C4-2B (cell line): Measurements from ENCODE around the gene SFMBT2.

Experiments
- CTCF ChIP-seq: fragments of 450-650 bp; conservative IDR thresholded peaks from 2 replicates; pipeline ENCODE4 v1.5.1; 2017; ENCODE audit warnings: mild to moderate bottlenecking
- ZFX ChIP-seq: fragments of 450-650 bp; IDR thresholded peaks from 2 replicates; pipeline ENCODE4 v1.6.1; 2017

- no peak for TF ChIP-seq CTCF
- TF ChIP-seq ZFX, result no peak
Observed at GRCh38 chr10:7374795-7375194, 36.0 kb downstream of the SFMBT2 start.
